GM23338 (cell line): ENCODE results near the gene OAS2. TPM values are rescaled to one million over a fixed set of nuclear protein-coding genes. Genes with fewer than 3 reads are reported as not detected.

Experiments used
- ATAC-seq: fragments of 200-7000 bp; cut with Tn5 transposase; 3 replicates; pipeline ENCODE4 v1.9.1; 2020
- DNase-seq: peaks from one replicate; pipeline ENCODE4 v3.0.0-alpha.2; 2015; ENCODE audit warnings: low spot score
- H2AFZ ChIP-seq: fragments of 200-600 bp; sonication (generic); 2 replicates; pipeline ENCODE4 v1.8.0; 2016; ENCODE audit warnings: antibody characterized with exemption, mild to moderate bottlenecking, moderate library complexity
- H3F3A ChIP-seq: fragments of 200-600 bp; sonication (generic); replicated peaks from 2 replicates; pipeline ENCODE4 v1.8.0; 2017; ENCODE audit warnings: antibody characterized with exemption, mixed run types, low read depth
- H3K27ac ChIP-seq: fragments of 200-600 bp; sonication (generic); 2 replicates; pipeline ENCODE4 v1.6.1; 2016; ENCODE audit warnings: low read depth
- H3K27me3 ChIP-seq: fragments of 200-600 bp; sonication (generic); 2 replicates; pipeline ENCODE4 v1.8.0; 2016; ENCODE audit warnings: mild to moderate bottlenecking, mixed run types, moderate library complexity; ENCODE audit not compliant: insufficient read depth
- H3K36me3 ChIP-seq: fragments of 200-600 bp; sonication (generic); 2 replicates; pipeline ENCODE4 v1.8.0; 2016; ENCODE audit warnings: mild to moderate bottlenecking; ENCODE audit not compliant: insufficient read depth
- H3K4me1 ChIP-seq: fragments of 200-600 bp; sonication (generic); 2 replicates; pipeline ENCODE4 v1.8.0; 2016; ENCODE audit warnings: mild to moderate bottlenecking, moderate library complexity; ENCODE audit not compliant: insufficient read depth
- H3K4me2 ChIP-seq: fragments of 200-600 bp; sonication (generic); 2 replicates; pipeline ENCODE4 v1.7.1; 2017; ENCODE audit warnings: mixed run types
- H3K4me3 ChIP-seq: fragments of 200-600 bp; sonication (generic); 2 replicates; pipeline ENCODE4 v1.6.1; 2016; ENCODE audit warnings: mixed run types
- H3K79me2 ChIP-seq: fragments of 200-600 bp; sonication (generic); replicated peaks from 2 replicates; pipeline ENCODE4 v1.8.0; 2017; ENCODE audit warnings: mild to moderate bottlenecking; ENCODE audit not compliant: insufficient read depth
- H3K9me2 ChIP-seq: fragments of 200-600 bp; sonication (generic); 2 replicates; pipeline ENCODE4 v1.8.0; 2017; ENCODE audit not compliant: insufficient read depth
- H4K20me1 ChIP-seq: fragments of 200-600 bp; sonication (generic); replicated peaks from 2 replicates; pipeline ENCODE4 v1.8.0; 2017; ENCODE audit warnings: mild to moderate bottlenecking; ENCODE audit not compliant: insufficient read depth
- H3K27ac Mint-ChIP-seq: 2 replicates; pipeline ENCODE4 v1.8.0; 2020; ENCODE audit warnings: inconsistent platforms, mild to moderate bottlenecking, moderate library complexity, mixed read lengths
- H3K27me3 Mint-ChIP-seq: 3 replicates; pipeline ENCODE4 v1.8.0; 2022; ENCODE audit warnings: low read depth, mild to moderate bottlenecking, moderate library complexity, mixed read lengths, inconsistent platforms; ENCODE audit not compliant: insufficient read depth, poor library complexity
- H3K36me3 Mint-ChIP-seq: 3 replicates; pipeline ENCODE4 v1.8.0; 2021; ENCODE audit warnings: low read depth, mild to moderate bottlenecking, inconsistent platforms, moderate library complexity, mixed read lengths
- H3K4me1 Mint-ChIP-seq: 3 replicates; pipeline ENCODE4 v1.8.0; 2020; ENCODE audit warnings: mild to moderate bottlenecking, inconsistent platforms, mixed read lengths
- H3K4me3 Mint-ChIP-seq: 3 replicates; pipeline ENCODE4 v1.8.0; 2021; ENCODE audit warnings: moderate library complexity, mild to moderate bottlenecking, inconsistent platforms, mixed read lengths
- H3K9me3 Mint-ChIP-seq: 3 replicates; pipeline ENCODE4 v1.8.0; 2020; ENCODE audit warnings: moderate library complexity, mild to moderate bottlenecking, inconsistent platforms, mixed read lengths
- CREB1 ChIP-seq: fragments of 250-450 bp; sonication (Bioruptor Pico); IDR thresholded peaks from 2 replicates; pipeline ENCODE4 v1.5.0; 2020; ENCODE audit warnings: low read depth, mild to moderate bottlenecking, moderate library complexity
- EZH2 ChIP-seq: fragments of 200-600 bp; sonication (generic); IDR thresholded peaks from one replicate; pipeline ENCODE4 v1.8.0; 2017; ENCODE audit warnings: antibody characterized with exemption, mild to moderate bottlenecking, low read depth; ENCODE audit not compliant: unreplicated experiment
- EZH2phosphoT487 ChIP-seq: fragments of 200-600 bp; sonication (generic); IDR thresholded peaks from one replicate; pipeline ENCODE4 v1.8.1; 2018; ENCODE audit warnings: antibody characterized with exemption; ENCODE audit not compliant: unreplicated experiment
- JUNB ChIP-seq: IDR thresholded peaks from one replicate; pipeline ENCODE4 v1.6.1; 2016; ENCODE audit warnings: antibody characterized with exemption; ENCODE audit not compliant: unreplicated experiment
- NANOG ChIP-seq: IDR thresholded peaks from 2 replicates; pipeline ENCODE4 v1.6.1; 2016; ENCODE audit warnings: antibody characterized with exemption, borderline replicate concordance
- POLR2AphosphoS5 ChIP-seq: IDR thresholded peaks from 2 replicates; pipeline ENCODE4 v1.6.1; 2016; ENCODE audit warnings: antibody characterized with exemption, low read depth
- STAT1 ChIP-seq: IDR thresholded peaks from one replicate; pipeline ENCODE4 v1.6.1; 2016; ENCODE audit warnings: antibody characterized with exemption; ENCODE audit not compliant: unreplicated experiment
- ZNF114 ChIP-seq: fragments of 250-450 bp; sonication (Bioruptor Pico); IDR thresholded peaks from 2 replicates; pipeline ENCODE4 v1.5.0; 2020; ENCODE audit warnings: mild to moderate bottlenecking, moderate library complexity
- polyA plus RNA-seq: library from polyadenylated mRNA; unstranded; fragments of >200 nt; fragmentation: Nextera tagmentation; extraction: Ambion mirVana; gene quantifications from 2 replicates; pipeline ENCODE4 v1.2.1, GENCODE V29; 2016
- total RNA-seq: library from RNA; depleted of rRNA; stranded (reverse); fragments of >200 nt; shearing (Covaris generic); gene quantifications from 2 replicates; pipeline ENCODE4 v1.2.3, GENCODE V29; 2014
- TF ChIP-seq, protein P1 (sequence below): IDR thresholded peaks from one replicate; pipeline ENCODE4 v1.6.1; 2018; ENCODE audit warnings: antibody characterized with exemption; ENCODE audit not compliant: unreplicated experiment
- TF ChIP-seq, protein P2 (sequence below): IDR thresholded peaks from 2 replicates; pipeline ENCODE4 v1.6.1; 2016; ENCODE audit warnings: antibody characterized with exemption
- TF ChIP-seq, protein P3 (sequence below), 2 experiments: fragments of 200-600 bp in 1 of 2; sonication (generic) in 1 of 2; conservative IDR thresholded peaks; 2 replicates each; pipeline versions ENCODE4 v1.5.1 to v1.6.1; 2016 to 2017; ENCODE audit warnings: antibody characterized with exemption in 2 of 2, low read depth in 2 of 2, mild to moderate bottlenecking in 2 of 2, moderate library complexity in 1 of 2

Gene OAS2
- total and polyA plus RNA-seq, 2 experiments from 2014 or later: 0.10 TPM; not detected in 1

DNA sequence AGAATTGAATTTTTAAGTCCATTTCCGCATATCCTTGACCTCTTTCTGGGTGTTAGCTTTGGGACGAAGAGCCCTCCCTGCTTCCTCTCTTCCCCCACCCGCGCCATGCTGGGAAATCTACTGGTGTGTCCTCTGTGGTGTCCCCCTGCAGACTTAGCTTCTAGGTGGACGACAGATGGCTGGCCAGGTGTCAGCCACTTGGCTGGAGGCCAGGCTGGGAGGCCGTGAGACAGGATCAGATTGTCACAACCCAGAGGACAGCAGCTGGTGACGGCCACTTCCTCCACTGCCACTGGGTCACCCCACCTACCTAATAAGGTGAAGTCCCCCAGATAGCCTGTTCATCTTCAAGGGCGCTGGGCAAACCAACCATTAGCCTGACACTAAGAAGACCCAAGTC, 64.9 kb downstream of the OAS2 start:
- no peaks in the 10 kb centered on the region for H3K79me2 ChIP-seq
- no peaks in the 10 kb centered on the region for H3K9me2 ChIP-seq
- no peaks in the 10 kb centered on the region for H3K27me3 ChIP-seq
- H4K20me1 ChIP-seq: no peaks in the 10 kb centered on the region
- H3K4me3 ChIP-seq: no peak overlapping the region
- Mint-ChIP-seq H3K27me3 (peaks cover 11% of the 10 kb centered on the region), H3K9me3 (no peaks in the 10 kb centered on the region), H3K27ac (no peak overlapping the region), H3K4me3 (no peak overlapping the region), H3K36me3 (no peaks in the 10 kb centered on the region), H3K4me1 (no peaks in the 10 kb centered on the region)
- H3K36me3 ChIP-seq: no peaks in the 10 kb centered on the region
- H3F3A ChIP-seq: no peaks in the 10 kb centered on the region
- no peak overlapping the region for H3K4me2 ChIP-seq
- DNase-seq (no peak), ATAC-seq (no peak)
- H3K27ac ChIP-seq: no peak overlapping the region
- TF ChIP-seq STAT1 (no peak), POLR2AphosphoS5 (no peak)
- TF ChIP-seq, protein P1, sequence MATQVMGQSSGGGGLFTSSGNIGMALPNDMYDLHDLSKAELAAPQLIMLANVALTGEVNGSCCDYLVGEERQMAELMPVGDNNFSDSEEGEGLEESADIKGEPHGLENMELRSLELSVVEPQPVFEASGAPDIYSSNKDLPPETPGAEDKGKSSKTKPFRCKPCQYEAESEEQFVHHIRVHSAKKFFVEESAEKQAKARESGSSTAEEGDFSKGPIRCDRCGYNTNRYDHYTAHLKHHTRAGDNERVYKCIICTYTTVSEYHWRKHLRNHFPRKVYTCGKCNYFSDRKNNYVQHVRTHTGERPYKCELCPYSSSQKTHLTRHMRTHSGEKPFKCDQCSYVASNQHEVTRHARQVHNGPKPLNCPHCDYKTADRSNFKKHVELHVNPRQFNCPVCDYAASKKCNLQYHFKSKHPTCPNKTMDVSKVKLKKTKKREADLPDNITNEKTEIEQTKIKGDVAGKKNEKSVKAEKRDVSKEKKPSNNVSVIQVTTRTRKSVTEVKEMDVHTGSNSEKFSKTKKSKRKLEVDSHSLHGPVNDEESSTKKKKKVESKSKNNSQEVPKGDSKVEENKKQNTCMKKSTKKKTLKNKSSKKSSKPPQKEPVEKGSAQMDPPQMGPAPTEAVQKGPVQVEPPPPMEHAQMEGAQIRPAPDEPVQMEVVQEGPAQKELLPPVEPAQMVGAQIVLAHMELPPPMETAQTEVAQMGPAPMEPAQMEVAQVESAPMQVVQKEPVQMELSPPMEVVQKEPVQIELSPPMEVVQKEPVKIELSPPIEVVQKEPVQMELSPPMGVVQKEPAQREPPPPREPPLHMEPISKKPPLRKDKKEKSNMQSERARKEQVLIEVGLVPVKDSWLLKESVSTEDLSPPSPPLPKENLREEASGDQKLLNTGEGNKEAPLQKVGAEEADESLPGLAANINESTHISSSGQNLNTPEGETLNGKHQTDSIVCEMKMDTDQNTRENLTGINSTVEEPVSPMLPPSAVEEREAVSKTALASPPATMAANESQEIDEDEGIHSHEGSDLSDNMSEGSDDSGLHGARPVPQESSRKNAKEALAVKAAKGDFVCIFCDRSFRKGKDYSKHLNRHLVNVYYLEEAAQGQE: no peak
- TF ChIP-seq, protein P2, sequence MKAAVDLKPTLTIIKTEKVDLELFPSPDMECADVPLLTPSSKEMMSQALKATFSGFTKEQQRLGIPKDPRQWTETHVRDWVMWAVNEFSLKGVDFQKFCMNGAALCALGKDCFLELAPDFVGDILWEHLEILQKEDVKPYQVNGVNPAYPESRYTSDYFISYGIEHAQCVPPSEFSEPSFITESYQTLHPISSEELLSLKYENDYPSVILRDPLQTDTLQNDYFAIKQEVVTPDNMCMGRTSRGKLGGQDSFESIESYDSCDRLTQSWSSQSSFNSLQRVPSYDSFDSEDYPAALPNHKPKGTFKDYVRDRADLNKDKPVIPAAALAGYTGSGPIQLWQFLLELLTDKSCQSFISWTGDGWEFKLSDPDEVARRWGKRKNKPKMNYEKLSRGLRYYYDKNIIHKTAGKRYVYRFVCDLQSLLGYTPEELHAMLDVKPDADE: no peak
- no peak overlapping the region for H2AFZ ChIP-seq
- H3K4me1 ChIP-seq: no peaks in the 10 kb centered on the region

DNA sequence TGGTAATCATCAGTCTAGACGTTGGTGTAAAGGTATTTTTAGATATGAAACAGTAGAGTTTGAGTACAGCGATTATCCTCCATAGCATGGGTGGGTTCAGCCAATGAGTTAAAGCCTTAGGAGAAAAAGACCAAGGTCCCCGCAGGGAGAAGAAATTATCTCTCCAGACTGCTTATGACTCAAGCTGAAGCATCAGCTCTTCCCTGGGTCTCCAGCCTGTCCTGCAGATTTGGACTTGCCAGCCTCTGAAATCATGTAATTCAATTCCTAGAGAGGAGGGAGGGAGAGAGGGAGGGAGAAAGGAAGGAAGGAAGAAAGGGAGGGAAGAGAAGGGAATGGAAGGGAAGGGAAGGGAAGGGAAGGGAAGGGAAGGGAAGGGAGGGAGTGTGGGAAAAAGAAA, 66.2 kb downstream of the OAS2 start:
- Histone ChIP-seq H3K27me3 (no peaks in the 10 kb centered on the region), H3K4me1 (no peaks in the 10 kb centered on the region), H3K27ac (no peak overlapping the region), H3K4me3 (no peak overlapping the region), H4K20me1 (no peaks in the 10 kb centered on the region), H2AFZ (no peak overlapping the region), H3K9me2 (no peaks in the 10 kb centered on the region), H3K79me2 (no peaks in the 10 kb centered on the region), H3F3A (no peaks in the 10 kb centered on the region), H3K36me3 (no peaks in the 10 kb centered on the region), H3K4me2 (no peak overlapping the region)
- Mint-ChIP-seq H3K9me3 (no peaks in the 10 kb centered on the region), H3K27me3 (peaks cover 7% of the 10 kb centered on the region), H3K4me1 (no peaks in the 10 kb centered on the region; the same call in 1 of the 3 replicates), H3K36me3 (no peaks in the 10 kb centered on the region), H3K4me3 (no peak overlapping the region), H3K27ac (no peak overlapping the region)
- DNase-seq (no peak), ATAC-seq (no peak)
- TF ChIP-seq EZH2phosphoT487 (no peak), POLR2AphosphoS5 (no peak), EZH2 (no peak), ZNF114 (CRISPR knock-in tag) (no peak), CREB1 (CRISPR knock-in tag) (no peak), NANOG (no peak), JUNB (no peak)
- TF ChIP-seq, protein P2: no peak
- TF ChIP-seq, protein P3, sequence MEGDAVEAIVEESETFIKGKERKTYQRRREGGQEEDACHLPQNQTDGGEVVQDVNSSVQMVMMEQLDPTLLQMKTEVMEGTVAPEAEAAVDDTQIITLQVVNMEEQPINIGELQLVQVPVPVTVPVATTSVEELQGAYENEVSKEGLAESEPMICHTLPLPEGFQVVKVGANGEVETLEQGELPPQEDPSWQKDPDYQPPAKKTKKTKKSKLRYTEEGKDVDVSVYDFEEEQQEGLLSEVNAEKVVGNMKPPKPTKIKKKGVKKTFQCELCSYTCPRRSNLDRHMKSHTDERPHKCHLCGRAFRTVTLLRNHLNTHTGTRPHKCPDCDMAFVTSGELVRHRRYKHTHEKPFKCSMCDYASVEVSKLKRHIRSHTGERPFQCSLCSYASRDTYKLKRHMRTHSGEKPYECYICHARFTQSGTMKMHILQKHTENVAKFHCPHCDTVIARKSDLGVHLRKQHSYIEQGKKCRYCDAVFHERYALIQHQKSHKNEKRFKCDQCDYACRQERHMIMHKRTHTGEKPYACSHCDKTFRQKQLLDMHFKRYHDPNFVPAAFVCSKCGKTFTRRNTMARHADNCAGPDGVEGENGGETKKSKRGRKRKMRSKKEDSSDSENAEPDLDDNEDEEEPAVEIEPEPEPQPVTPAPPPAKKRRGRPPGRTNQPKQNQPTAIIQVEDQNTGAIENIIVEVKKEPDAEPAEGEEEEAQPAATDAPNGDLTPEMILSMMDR (conservative IDR thresholded peaks at IDR 0.05; ENCODE audit: low read depth in 2 of 2): no peak
- TF ChIP-seq, protein P1: no peak
